ENCODE results near the gene UQCC2.

The UQCC2 gene

GRCh38 chr6:33692078-33692759, 19.3 kb downstream of the UQCC2 start:
- Histone ChIP-seq H3K36me3 (ENCODE audit: control insufficient read depth, low read depth, low read length) (peaks cover 31% of the 10 kb centered on the region), H3K9me3 (ENCODE audit: control insufficient read depth, low read depth, low read length) (no peaks in the 10 kb centered on the region), H3K27ac (ENCODE audit: low read length) (no peak overlapping the region), H3K27me3 (ENCODE audit: control insufficient read depth, insufficient read depth, low read length) (no peaks in the 10 kb centered on the region), H3K4me3 (ENCODE audit: low read length) (no peak overlapping the region), H3K9ac (ENCODE audit: low read length) (no peak overlapping the region), H3K4me1 (ENCODE audit: control insufficient read depth, low read depth, low read length) (no peaks in the 10 kb centered on the region)

GRCh38 chr6:33691456-33692077, 19.9 kb downstream of the UQCC2 start:
- no peak overlapping the region for H3K27ac ChIP-seq (ENCODE audit: low read length)

GRCh38 chr6:33690766-33691165, 20.7 kb downstream of the UQCC2 start:
- Histone ChIP-seq H3K36me3 (ENCODE audit: control insufficient read depth, low read depth, low read length) (peaks cover 32% of the 10 kb centered on the region), H3K27ac (ENCODE audit: low read length) (no peak overlapping the region), H3K9ac (ENCODE audit: low read length) (no peak overlapping the region), H3K4me1 (ENCODE audit: control insufficient read depth, low read depth, low read length) (no peaks in the 10 kb centered on the region), H3K9me3 (ENCODE audit: control insufficient read depth, low read depth, low read length) (no peaks in the 10 kb centered on the region), H3K27me3 (ENCODE audit: control insufficient read depth, insufficient read depth, low read length) (no peaks in the 10 kb centered on the region), H3K4me3 (ENCODE audit: low read length) (no peak overlapping the region)

More at GRCh38 chr6:33691456-33692077, 19.9 kb downstream of the UQCC2 start:
- Histone ChIP-seq H3K9me3 (ENCODE audit: control insufficient read depth, low read depth, low read length) (no peaks in the 10 kb centered on the region), H3K4me3 (ENCODE audit: low read length) (no peak overlapping the region), H3K36me3 (ENCODE audit: control insufficient read depth, low read depth, low read length) (peaks cover 25% of the 10 kb centered on the region), H3K9ac (ENCODE audit: low read length) (no peak overlapping the region), H3K27me3 (ENCODE audit: control insufficient read depth, insufficient read depth, low read length) (no peaks in the 10 kb centered on the region), H3K4me1 (ENCODE audit: control insufficient read depth, low read depth, low read length) (no peaks in the 10 kb centered on the region)

- Histone ChIP-seq H3K27ac (ENCODE audit: low read length) (no peak overlapping the region), H3K9me3 (ENCODE audit: control insufficient read depth, low read depth, low read length) (no peaks in the 10 kb centered on the region), H3K4me1 (ENCODE audit: control insufficient read depth, low read depth, low read length) (no peaks in the 10 kb centered on the region), H3K9ac (ENCODE audit: low read length) (no peak overlapping the region), H3K27me3 (ENCODE audit: control insufficient read depth, insufficient read depth, low read length) (no peaks in the 10 kb centered on the region), H3K4me3 (ENCODE audit: low read length) (no peak overlapping the region), H3K36me3 (ENCODE audit: control insufficient read depth, low read depth, low read length) (peaks cover 38% of the 10 kb centered on the region)
Observed at GRCh38 chr6:33689879-33690278, 21.6 kb downstream of the UQCC2 start.

- no peak overlapping the region for H3K9ac ChIP-seq (ENCODE audit: low read length)
- peaks cover 43% of the 10 kb centered on the region for H3K36me3 ChIP-seq (ENCODE audit: control insufficient read depth, low read depth, low read length)
- no peak overlapping the region for H3K27ac ChIP-seq (ENCODE audit: low read length)
- H3K9me3 ChIP-seq (ENCODE audit: control insufficient read depth, low read depth, low read length): no peaks in the 10 kb centered on the region
- H3K4me3 ChIP-seq (ENCODE audit: low read length): no peak overlapping the region
- H3K27me3 ChIP-seq (ENCODE audit: control insufficient read depth, insufficient read depth, low read length): no peaks in the 10 kb centered on the region
- H3K4me1 ChIP-seq (ENCODE audit: control insufficient read depth, low read depth, low read length): no peaks in the 10 kb centered on the region
Observed at GRCh38 chr6:33689148-33689494, 22.4 kb downstream of the UQCC2 start.

- no peak overlapping the region for H3K9ac ChIP-seq (ENCODE audit: low read length)
- H3K27me3 ChIP-seq (ENCODE audit: control insufficient read depth, insufficient read depth, low read length): no peaks in the 10 kb centered on the region
- peaks cover 38% of the 10 kb centered on the region for H3K36me3 ChIP-seq (ENCODE audit: control insufficient read depth, low read depth, low read length)
- no peak overlapping the region for H3K27ac ChIP-seq (ENCODE audit: low read length)
- no peaks in the 10 kb centered on the region for H3K9me3 ChIP-seq (ENCODE audit: control insufficient read depth, low read depth, low read length)
- H3K4me3 ChIP-seq (ENCODE audit: low read length): no peak overlapping the region
- H3K4me1 ChIP-seq (ENCODE audit: control insufficient read depth, low read depth, low read length): no peaks in the 10 kb centered on the region
Observed at GRCh38 chr6:33688451-33689147, 22.9 kb downstream of the UQCC2 start.

GRCh38 chr6:33688006-33688405, 23.5 kb downstream of the UQCC2 start:
- H3K9ac ChIP-seq (ENCODE audit: low read length): no peak overlapping the region
- H3K4me1 ChIP-seq (ENCODE audit: control insufficient read depth, low read depth, low read length): no peaks in the 10 kb centered on the region
- no peaks in the 10 kb centered on the region for H3K27me3 ChIP-seq (ENCODE audit: control insufficient read depth, insufficient read depth, low read length)
- no peaks in the 10 kb centered on the region for H3K9me3 ChIP-seq (ENCODE audit: control insufficient read depth, low read depth, low read length)
- H3K36me3 ChIP-seq (ENCODE audit: control insufficient read depth, low read depth, low read length): peaks cover 38% of the 10 kb centered on the region
- no peak overlapping the region for H3K4me3 ChIP-seq (ENCODE audit: low read length)
- no peak overlapping the region for H3K27ac ChIP-seq (ENCODE audit: low read length)

- H3K4me3 ChIP-seq (ENCODE audit: low read length): no peak overlapping the region
- peaks cover 42% of the 10 kb centered on the region for H3K36me3 ChIP-seq (ENCODE audit: control insufficient read depth, low read depth, low read length)
- H3K27ac ChIP-seq (ENCODE audit: low read length): no peak overlapping the region
- no peaks in the 10 kb centered on the region for H3K27me3 ChIP-seq (ENCODE audit: control insufficient read depth, insufficient read depth, low read length)
- H3K4me1 ChIP-seq (ENCODE audit: control insufficient read depth, low read depth, low read length): no peaks in the 10 kb centered on the region
- H3K9ac ChIP-seq (ENCODE audit: low read length): no peak overlapping the region
- H3K9me3 ChIP-seq (ENCODE audit: control insufficient read depth, low read depth, low read length): no peaks in the 10 kb centered on the region
Observed at GRCh38 chr6:33686981-33687975, 24.2 kb downstream of the UQCC2 start.

- Histone ChIP-seq H3K4me1 (ENCODE audit: control insufficient read depth, low read depth, low read length) (no peaks in the 10 kb centered on the region), H3K27me3 (ENCODE audit: control insufficient read depth, insufficient read depth, low read length) (no peaks in the 10 kb centered on the region), H3K36me3 (ENCODE audit: control insufficient read depth, low read depth, low read length) (peaks cover 36% of the 10 kb centered on the region)
Observed at GRCh38 chr6:33686225-33686924, 25.1 kb downstream of the UQCC2 start.

GRCh38 chr6:33685411-33686224, 25.9 kb downstream of the UQCC2 start:
- Histone ChIP-seq H3K4me1 (ENCODE audit: control insufficient read depth, low read depth, low read length) (no peaks in the 10 kb centered on the region), H3K9me3 (ENCODE audit: control insufficient read depth, low read depth, low read length) (no peaks in the 10 kb centered on the region), H3K36me3 (ENCODE audit: control insufficient read depth, low read depth, low read length) (peaks cover 35% of the 10 kb centered on the region)

More at GRCh38 chr6:33686225-33686924, 25.1 kb downstream of the UQCC2 start:
- no peaks in the 10 kb centered on the region for H3K9me3 ChIP-seq (ENCODE audit: control insufficient read depth, low read depth, low read length)
- no peak overlapping the region for H3K27ac ChIP-seq (ENCODE audit: low read length)
- H3K4me3 ChIP-seq (ENCODE audit: low read length): no peak overlapping the region
- no peak overlapping the region for H3K9ac ChIP-seq (ENCODE audit: low read length)

More at GRCh38 chr6:33685411-33686224, 25.9 kb downstream of the UQCC2 start:
- H3K9ac ChIP-seq (ENCODE audit: low read length): no peak overlapping the region
- H3K27ac ChIP-seq (ENCODE audit: low read length): no peak overlapping the region
- no peak overlapping the region for H3K4me3 ChIP-seq (ENCODE audit: low read length)
- H3K27me3 ChIP-seq (ENCODE audit: control insufficient read depth, insufficient read depth, low read length): no peaks in the 10 kb centered on the region
